A549 (cell line): ENCODE data around the gene MTMR12. TPM values are rescaled to one million over a fixed set of nuclear protein-coding genes. Genes with fewer than 3 reads are reported as not detected.

ENCODE experiments used
- ATAC-seq, 2 experiments: fragments of 200-7000 bp in 1 of 2; fragments of >200 bp in 1 of 2; cut with Nextera tagmentation in 1 of 2; cut with Tn5 transposase in 1 of 2; 3 replicates each; pipeline versions ENCODE4 v1.8.0 to v1.9.1; 2018 to 2020; ENCODE audit warnings: mild to moderate bottlenecking in 1 of 2, moderate library complexity in 1 of 2
- CTCF ChIA-PET: fragments of 300-600 bp; sonication (Branson Sonifier 250); formaldehyde crosslinking; extraction: SDS; loops from one replicate; lab custom pipeline; 2021; ENCODE audit warnings: antibody characterized with exemption, inconsistent platforms; lab: Yijun Ruan, JAX
- POLR2A ChIA-PET: fragments of 350-600 bp; formaldehyde crosslinking; extraction: SDS; loops from one replicate; lab custom pipeline; 2021; ENCODE audit warnings: antibody characterized with exemption, inconsistent platforms; lab: Yijun Ruan, JAX
- DNase-seq, 2 experiments: peaks; one replicate each; pipeline versions ENCODE4 v3.0.0 to v3.0.0-alpha.2; 2011 to 2016; ENCODE audit warnings: low read depth in 1 of 2, low spot score in 1 of 2
- FAIRE-seq: peaks from 2 replicates; lab custom pipeline; 2011; peaks lifted over from hg19 to GRCh38; lab: Jason Lieb, UNC
- H3K27ac ChIP-seq, 2 experiments: fragments of >200 bp; sonication (Bioruptor Twin); formaldehyde crosslinking; 3 replicates each; pipeline ENCODE4 v1.5.1; 2016 to 2017
- H3K4me1 ChIP-seq: fragments of >200 bp; sonication (Bioruptor Twin); formaldehyde crosslinking; 3 replicates; pipeline ENCODE4 v1.6.1; 2016
- H3K4me2 ChIP-seq: fragments of >200 bp; sonication (Bioruptor Twin); formaldehyde crosslinking; 3 replicates; pipeline ENCODE4 v1.6.1; 2016
- H3K4me3 ChIP-seq: fragments of >200 bp; sonication (Bioruptor Twin); formaldehyde crosslinking; 3 replicates; pipeline ENCODE4 v1.5.1; 2016
- H3K9me3 ChIP-seq: fragments of >200 bp; sonication (Bioruptor Twin); formaldehyde crosslinking; 3 replicates; pipeline ENCODE4 v1.6.1; 2016
- BHLHE40 ChIP-seq: IDR thresholded peaks from 2 replicates; pipeline ENCODE4 v1.6.1; 2012; ENCODE audit warnings: low read depth, low read length, inconsistent platforms
- CBX2 ChIP-seq: fragments of 200-600 bp; sonication (generic); IDR thresholded peaks from 2 replicates; pipeline ENCODE4 v1.6.1; 2016; ENCODE audit warnings: low read depth, mild to moderate bottlenecking, borderline replicate concordance
- CEBPB ChIP-seq, 2 experiments: fragments of >200 bp in 1 of 2; sonication (Bioruptor Twin) in 1 of 2; formaldehyde crosslinking in 1 of 2; IDR thresholded peaks; 2 replicates each; pipeline ENCODE4 v1.6.1; 2012 to 2016
- CHD4 ChIP-seq: fragments of 200-600 bp; sonication (generic); IDR thresholded peaks from 2 replicates; pipeline ENCODE4 v1.6.1; 2016; ENCODE audit warnings: antibody characterized with exemption, mild to moderate bottlenecking, borderline replicate concordance
- CTCF ChIP-seq: fragments of >200 bp; sonication (Bioruptor Twin); formaldehyde crosslinking; IDR thresholded peaks from 3 replicates; pipeline ENCODE4 v1.5.1; 2016
- EHF ChIP-seq: fragments of 250-450 bp; sonication (Bioruptor Pico); IDR thresholded peaks from 2 replicates; pipeline ENCODE4 v1.5.0; 2020; ENCODE audit warnings: mild to moderate bottlenecking
- EHMT2 ChIP-seq: fragments of 200-600 bp; sonication (generic); IDR thresholded peaks from 2 replicates; pipeline ENCODE4 v1.6.1; 2016; ENCODE audit warnings: antibody characterized with exemption, low read depth, mild to moderate bottlenecking, moderate library complexity
- ELK1 ChIP-seq: fragments of 150-350 bp; IDR thresholded peaks from 2 replicates; pipeline ENCODE4 v1.6.1; 2014; ENCODE audit warnings: low read depth, mild to moderate bottlenecking, low read length
- ESRRA ChIP-seq: fragments of 150-350 bp; IDR thresholded peaks from 2 replicates; pipeline ENCODE4 v1.6.1; 2014; ENCODE audit warnings: mild to moderate bottlenecking, low read length, borderline replicate concordance
- FOSL2 ChIP-seq, 2 experiments: fragments of 450-650 bp in 1 of 2; fragments of >200 bp in 1 of 2; sonication (Bioruptor Twin) in 1 of 2; formaldehyde crosslinking; IDR thresholded peaks; 2 replicates each; pipeline versions ENCODE4 v1.5.0 to v1.6.1; 2016 to 2020; ENCODE audit warnings: mild to moderate bottlenecking in 1 of 2, moderate library complexity in 1 of 2
- HDAC2 ChIP-seq: fragments of 200-600 bp; sonication (generic); IDR thresholded peaks from 2 replicates; pipeline ENCODE4 v1.6.1; 2016
- HEYL ChIP-seq: fragments of 250-450 bp; sonication (Bioruptor Pico); IDR thresholded peaks from 2 replicates; pipeline ENCODE4 v1.8.0; 2021; ENCODE audit warnings: mild to moderate bottlenecking, moderate library complexity
- HOXB13 ChIP-seq: fragments of 250-450 bp; sonication (Bioruptor Pico); IDR thresholded peaks from 2 replicates; pipeline ENCODE4 v1.5.0; 2020; ENCODE audit warnings: low read depth, mild to moderate bottlenecking, moderate library complexity
- JUN ChIP-seq, 2 experiments: fragments of >200 bp; sonication (Bioruptor Twin); formaldehyde crosslinking; IDR thresholded peaks; 2 replicates in 1 of 2; 3 replicates in 1 of 2; pipeline ENCODE4 v1.6.1; 2016 to 2017
- JUNB ChIP-seq: fragments of >200 bp; sonication (Bioruptor Twin); formaldehyde crosslinking; IDR thresholded peaks from 2 replicates; pipeline ENCODE4 v1.6.1; 2016
- KDM1A ChIP-seq: fragments of 200-600 bp; sonication (generic); IDR thresholded peaks from 2 replicates; pipeline ENCODE4 v1.6.1; 2016; ENCODE audit warnings: low read depth, mild to moderate bottlenecking
- KDM5A ChIP-seq: fragments of 200-600 bp; sonication (generic); IDR thresholded peaks from 2 replicates; pipeline ENCODE4 v1.6.1; 2016; ENCODE audit warnings: antibody characterized with exemption, mild to moderate bottlenecking
- NPAS2 ChIP-seq: fragments of 250-450 bp; sonication (Bioruptor Pico); IDR thresholded peaks from 2 replicates; pipeline ENCODE4 v1.8.0; 2022; ENCODE audit warnings: mild to moderate bottlenecking, moderate library complexity, borderline replicate concordance
- NR3C1 ChIP-seq: fragments of >200 bp; sonication (Bioruptor Twin); formaldehyde crosslinking; IDR thresholded peaks from 3 replicates; pipeline ENCODE4 v1.6.1; 2017
- RARB ChIP-seq: fragments of 250-450 bp; sonication (Bioruptor Pico); IDR thresholded peaks from 2 replicates; pipeline ENCODE4 v1.8.0; 2021; ENCODE audit warnings: mild to moderate bottlenecking, moderate library complexity
- RCOR1 ChIP-seq: fragments of 150-350 bp; IDR thresholded peaks from 2 replicates; pipeline ENCODE4 v1.6.1; 2014; ENCODE audit warnings: antibody characterized with exemption, low read length, low read depth
- RNF2 ChIP-seq: fragments of 200-600 bp; sonication (generic); IDR thresholded peaks from 2 replicates; pipeline ENCODE4 v1.6.1; 2016; ENCODE audit warnings: low read depth, mild to moderate bottlenecking, antibody characterized with exemption, moderate library complexity, borderline replicate concordance
- SREBF2 ChIP-seq: fragments of 450-650 bp; IDR thresholded peaks from 2 replicates; pipeline ENCODE4 v1.6.1; 2014; ENCODE audit warnings: mild to moderate bottlenecking, moderate library complexity
- TFCP2L1 ChIP-seq: fragments of 250-450 bp; sonication (Bioruptor Pico); IDR thresholded peaks from 2 replicates; pipeline ENCODE4 v1.5.0; 2021; ENCODE audit warnings: mild to moderate bottlenecking
- USF2 ChIP-seq: fragments of 450-650 bp; IDR thresholded peaks from 2 replicates; pipeline ENCODE4 v1.6.1; 2014; ENCODE audit warnings: antibody characterized with exemption
- ZFP36 ChIP-seq: fragments of 450-650 bp; IDR thresholded peaks from 2 replicates; pipeline ENCODE4 v1.6.1; 2014; ENCODE audit warnings: borderline replicate concordance; ENCODE audit not compliant: partially characterized antibody
- WGBS: methylation state at CpG from one replicate; pipeline ENCODE4 v1.1.6; 2017; ENCODE audit errors: missing lambda C conversion rate; 5-methylcytosine and 5-hydroxymethylcytosine counted together
- polyA plus RNA-seq, 4 experiments: library from polyadenylated mRNA; depleted of rRNA in 3 of 4; stranded (reverse); fragments of >200 nt; fragmentation: RNase III in 1 of 4; extraction: RNeasy Plus Mini Kit Qiagen cat#74134 plus additional on column Dnase treatment in 1 of 4; gene quantifications; 2 replicates in 3 of 4; 3 replicates in 1 of 4; pipeline ENCODE4 v1.2.3, GENCODE V29; 2011 to 2017
- TF ChIP-seq, protein P1 (sequence below): fragments of 250-450 bp; sonication (Bioruptor Pico); IDR thresholded peaks from 2 replicates; pipeline ENCODE4 v1.5.0; 2021; ENCODE audit warnings: mild to moderate bottlenecking, moderate library complexity, borderline replicate concordance
- TF ChIP-seq, protein P2 (sequence below): IDR thresholded peaks from 2 replicates; pipeline ENCODE4 v1.6.1; 2012; ENCODE audit warnings: low read depth, borderline replicate concordance

MTMR12 gene
- polyA plus RNA-seq, 2 of the 4 experiments (the other 2 are of a cell fraction), result 14.3 to 29.8 TPM

GRCh38 chr5:32261198-32261597, 51.5 kb downstream of the MTMR12 start:
- Histone ChIP-seq H3K9me3 (no peaks in the 10 kb centered on the region), H3K4me1 (no peaks in the 10 kb centered on the region), H3K4me3 (no peak overlapping the region), H3K4me2 (no peak overlapping the region), H3K27ac (no peak overlapping the region)
- no peak for TF ChIP-seq KDM1A
- no peak for TF ChIP-seq ELK1
- TF ChIP-seq CEBPB (IDR thresholded peaks at IDR 0.05), result no peak
- no peak for TF ChIP-seq CBX2
- TF ChIP-seq HEYL (CRISPR knock-in tag), result no peak
- no peak for TF ChIP-seq KDM5A
- TF ChIP-seq RARB (CRISPR knock-in tag), result no peak
- no peak for TF ChIP-seq SREBF2
- no peak for TF ChIP-seq EHF
- no peak for TF ChIP-seq EHMT2
- TF ChIP-seq CTCF, result no peak
- no peak for TF ChIP-seq NR3C1
- no peak for TF ChIP-seq TFCP2L1 (CRISPR knock-in tag)
- TF ChIP-seq, protein P1, sequence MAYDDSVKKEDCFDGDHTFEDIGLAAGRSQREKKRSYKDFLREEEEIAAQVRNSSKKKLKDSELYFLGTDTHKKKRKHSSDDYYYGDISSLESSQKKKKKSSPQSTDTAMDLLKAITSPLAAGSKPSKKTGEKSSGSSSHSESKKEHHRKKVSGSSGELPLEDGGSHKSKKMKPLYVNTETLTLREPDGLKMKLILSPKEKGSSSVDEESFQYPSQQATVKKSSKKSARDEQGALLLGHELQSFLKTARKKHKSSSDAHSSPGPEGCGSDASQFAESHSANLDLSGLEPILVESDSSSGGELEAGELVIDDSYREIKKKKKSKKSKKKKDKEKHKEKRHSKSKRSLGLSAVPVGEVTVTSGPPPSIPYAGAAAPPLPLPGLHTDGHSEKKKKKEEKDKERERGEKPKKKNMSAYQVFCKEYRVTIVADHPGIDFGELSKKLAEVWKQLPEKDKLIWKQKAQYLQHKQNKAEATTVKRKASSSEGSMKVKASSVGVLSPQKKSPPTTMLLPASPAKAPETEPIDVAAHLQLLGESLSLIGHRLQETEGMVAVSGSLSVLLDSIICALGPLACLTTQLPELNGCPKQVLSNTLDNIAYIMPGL (CRISPR knock-in tag), result no peak
- DNase-seq (no peak), ATAC-seq (no peak), FAIRE-seq (no peak)
- 62% methylated on average over 2 of the region's 2 CpGs for WGBS
- CTCF ChIA-PET, result interaction anchor here (0.8 to 1.4 kb wide), 4 partner anchors 17 to 105 kb away, joined by 3 to 4 read pairs (median 3); no protein-coding TSS in a partner anchor
- POLR2A ChIA-PET, result no interaction called here

GRCh38 chr5:32259033-32259432, 53.7 kb downstream of the MTMR12 start:
- Histone ChIP-seq H3K4me1 (no peaks in the 10 kb centered on the region), H3K27ac (no peak overlapping the region), H3K9me3 (no peaks in the 10 kb centered on the region), H3K4me2 (no peak overlapping the region), H3K4me3 (no peak overlapping the region)
- FAIRE-seq (no peak), DNase-seq (no peak), ATAC-seq (no peak; a peak in 1 of 6 replicates)
- ChIA-PET POLR2A (no interaction called here), CTCF (interaction anchor here (1.7 to 2.3 kb wide), 2 partner anchors 27 to 71 kb away, joined by 9 to 12 read pairs; no protein-coding TSS in a partner anchor)
- TF ChIP-seq EHF (no peak), HDAC2 (no peak), CEBPB (IDR thresholded peaks at IDR 0.05) (no peak), FOSL2 (IDR thresholded peaks at IDR 0.05) (no peak), FOSL2 (CRISPR knock-in tag; IDR thresholded peaks at IDR 0.05) (no peak), HOXB13 (CRISPR knock-in tag) (no peak), CHD4 (no peak), NR3C1 (no peak), RCOR1 (no peak), KDM5A (no peak), EHMT2 (no peak), USF2 (no peak), NPAS2 (no peak), JUNB (no peak), JUN (IDR thresholded peaks at IDR 0.05) (no peak), ESRRA (no peak), BHLHE40 (no peak), RNF2 (no peak), ZFP36 (no peak), TFCP2L1 (CRISPR knock-in tag) (no peak)
- TF ChIP-seq, protein P2, sequence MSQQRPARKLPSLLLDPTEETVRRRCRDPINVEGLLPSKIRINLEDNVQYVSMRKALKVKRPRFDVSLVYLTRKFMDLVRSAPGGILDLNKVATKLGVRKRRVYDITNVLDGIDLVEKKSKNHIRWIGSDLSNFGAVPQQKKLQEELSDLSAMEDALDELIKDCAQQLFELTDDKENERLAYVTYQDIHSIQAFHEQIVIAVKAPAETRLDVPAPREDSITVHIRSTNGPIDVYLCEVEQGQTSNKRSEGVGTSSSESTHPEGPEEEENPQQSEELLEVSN, result no peak
- WGBS, result 87% methylated on average over 1 of the region's 1 CpG
